Stimulated activated CD4-positive, alpha-beta T cell treated with anti-CD3 and anti-CD28 coated beads, TNF-alpha, amount 100 ng/mL, for 4 hours (primary cell): ENCODE results near the gene FAM53B.

ENCODE experiments used
- DNase-seq, 3 experiments: peaks; one replicate each; pipeline ENCODE4 v3.0.0-alpha.2; 2020; ENCODE audit warnings: low read depth in 3 of 3

The FAM53B gene

DNA sequence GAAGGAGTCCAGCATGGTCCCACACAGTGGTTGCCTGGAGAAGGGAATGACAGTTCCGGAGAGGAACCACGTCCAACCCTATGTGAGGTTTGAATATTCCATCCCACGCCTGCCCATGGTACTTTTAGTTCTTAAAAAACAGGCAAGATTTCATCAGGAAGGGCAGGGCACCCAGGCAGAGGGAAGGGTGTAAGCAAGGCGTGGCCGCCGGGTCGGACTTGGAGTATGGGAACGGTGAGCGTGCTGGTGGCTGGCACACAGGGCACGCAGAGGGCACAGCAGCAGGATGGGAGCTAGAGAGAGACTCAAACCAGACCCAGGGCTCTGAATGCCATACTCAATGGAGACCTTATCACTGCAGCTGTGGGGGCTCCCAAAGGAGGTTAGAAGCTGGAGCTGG is 34.3 kb downstream of the FAM53B start:
- no peak for DNase-seq

DNA sequence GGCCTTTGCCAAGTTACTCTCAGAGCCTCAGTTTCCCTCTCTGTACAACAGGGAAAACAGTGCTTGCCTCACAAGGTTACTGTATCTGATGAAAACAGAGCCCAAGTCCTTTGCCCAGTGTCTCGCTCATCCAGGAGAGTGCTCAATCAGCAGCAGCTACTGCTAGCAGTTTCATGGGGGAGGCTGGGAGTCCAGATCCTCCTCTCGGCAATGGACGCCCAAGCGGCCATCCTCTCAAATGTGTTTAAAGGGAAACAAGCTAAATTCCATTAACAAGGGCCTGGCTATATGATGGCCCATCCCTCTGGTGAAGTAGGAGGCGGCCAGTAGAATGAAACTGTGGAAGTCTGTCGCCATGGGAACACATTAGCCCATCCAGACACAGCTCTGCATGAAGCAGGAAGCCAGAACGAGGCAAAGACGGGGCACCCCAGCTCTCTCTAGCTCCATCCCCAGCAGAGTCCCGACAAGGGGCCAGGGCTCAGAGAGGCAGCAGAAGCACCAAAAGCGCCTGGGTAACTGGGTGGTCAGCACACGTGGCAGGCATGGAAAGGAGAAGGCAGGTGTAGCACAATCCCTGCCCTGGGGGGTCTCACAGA is 35.2 kb downstream of the FAM53B start:
- no peak for DNase-seq

DNA sequence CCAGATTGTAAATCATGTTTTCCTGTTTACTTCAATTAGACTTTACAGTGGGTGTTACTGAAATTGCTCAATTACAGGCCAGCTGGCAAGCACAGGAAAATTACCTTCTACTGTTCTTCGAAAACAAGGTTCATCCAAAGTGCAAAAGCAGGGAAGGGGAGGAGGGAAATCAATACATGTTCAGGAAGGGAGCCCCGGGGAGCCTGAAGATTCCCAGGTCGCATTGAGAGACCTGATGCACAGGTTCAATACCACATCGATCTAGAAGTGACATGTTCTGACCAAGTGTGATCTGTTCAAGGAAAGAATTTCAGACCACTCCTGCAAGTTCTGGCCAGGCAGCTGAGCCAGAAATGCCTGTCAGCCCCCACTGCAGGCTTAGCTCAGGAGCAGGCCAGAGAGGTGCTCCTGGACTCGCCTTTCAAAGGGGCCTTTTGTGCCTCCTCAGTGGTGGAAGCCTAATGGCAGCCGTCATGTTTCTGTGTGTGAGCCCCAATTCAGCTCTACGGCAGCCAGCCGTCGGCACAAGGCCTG is 35.9 kb downstream of the FAM53B start:
- no peak for DNase-seq

DNA sequence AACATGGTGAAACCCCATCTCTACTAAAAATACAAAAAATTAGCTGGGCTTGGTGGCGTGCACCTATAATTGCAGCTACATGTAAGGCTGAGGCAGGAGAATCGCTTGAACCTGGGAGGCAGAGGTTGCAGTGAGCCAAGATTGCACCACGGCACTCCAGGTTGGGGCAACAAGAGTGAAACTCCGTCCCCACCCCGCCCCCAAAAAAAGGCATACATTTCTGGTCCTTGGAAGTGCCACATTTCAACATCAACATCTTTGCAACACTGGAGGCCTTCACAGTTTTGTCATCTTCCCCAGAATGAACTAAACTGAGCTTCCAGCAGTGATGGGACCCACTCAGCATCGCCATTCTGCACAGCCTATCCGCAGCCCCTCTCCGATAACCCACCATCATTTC is 36.6 kb downstream of the FAM53B start:
- no peak for DNase-seq

DNA sequence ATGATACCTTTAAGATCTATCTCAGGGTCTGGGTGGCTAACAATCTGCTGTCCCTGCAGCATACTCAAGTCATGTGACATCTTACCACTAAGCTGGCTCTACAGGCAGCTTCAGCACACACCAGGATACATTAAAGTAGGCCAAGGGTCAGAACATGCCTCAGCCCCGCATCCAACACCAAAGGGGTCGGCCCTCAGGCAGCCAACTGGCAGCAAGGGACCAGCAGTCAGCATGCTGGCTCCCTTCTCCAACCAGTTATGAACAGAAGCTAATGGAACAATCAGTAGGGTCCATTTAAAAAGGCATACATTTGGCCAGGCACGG is 37.1 kb downstream of the FAM53B start:
- DNase-seq = no peak

DNA sequence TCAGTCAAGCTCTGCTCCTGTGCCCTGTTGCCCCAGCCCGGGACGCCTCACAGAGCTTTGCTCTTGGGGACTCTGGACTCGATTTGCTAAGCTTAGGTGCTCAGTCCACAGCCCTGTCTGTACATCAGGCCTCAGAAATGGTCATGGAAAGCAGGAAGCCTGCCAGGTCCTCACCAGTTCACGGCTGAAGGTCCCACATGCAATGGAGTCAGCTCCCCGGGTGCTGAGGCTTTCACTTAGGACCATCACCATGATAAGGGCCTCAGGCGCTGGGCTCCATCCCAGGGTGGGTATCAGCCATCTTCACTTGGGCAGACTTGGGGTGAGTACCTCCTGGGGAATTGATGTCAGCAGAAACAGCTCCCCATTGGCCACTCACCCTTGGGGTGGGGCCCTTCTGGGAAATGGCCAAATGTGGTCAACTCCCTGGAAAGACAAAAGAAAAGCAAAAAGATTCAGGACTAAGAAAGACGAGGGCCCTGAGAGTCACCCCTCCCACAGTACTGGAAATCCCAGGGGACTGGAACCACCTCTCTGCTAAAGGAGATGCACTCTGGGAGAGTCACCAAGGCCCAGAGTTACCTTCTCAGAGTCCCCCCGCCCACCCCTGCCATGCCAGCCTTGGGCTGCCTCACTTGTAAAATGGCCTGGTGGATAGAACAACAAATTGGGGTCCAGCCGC is 37.6 kb downstream of the FAM53B start:
- no peak for DNase-seq

DNA sequence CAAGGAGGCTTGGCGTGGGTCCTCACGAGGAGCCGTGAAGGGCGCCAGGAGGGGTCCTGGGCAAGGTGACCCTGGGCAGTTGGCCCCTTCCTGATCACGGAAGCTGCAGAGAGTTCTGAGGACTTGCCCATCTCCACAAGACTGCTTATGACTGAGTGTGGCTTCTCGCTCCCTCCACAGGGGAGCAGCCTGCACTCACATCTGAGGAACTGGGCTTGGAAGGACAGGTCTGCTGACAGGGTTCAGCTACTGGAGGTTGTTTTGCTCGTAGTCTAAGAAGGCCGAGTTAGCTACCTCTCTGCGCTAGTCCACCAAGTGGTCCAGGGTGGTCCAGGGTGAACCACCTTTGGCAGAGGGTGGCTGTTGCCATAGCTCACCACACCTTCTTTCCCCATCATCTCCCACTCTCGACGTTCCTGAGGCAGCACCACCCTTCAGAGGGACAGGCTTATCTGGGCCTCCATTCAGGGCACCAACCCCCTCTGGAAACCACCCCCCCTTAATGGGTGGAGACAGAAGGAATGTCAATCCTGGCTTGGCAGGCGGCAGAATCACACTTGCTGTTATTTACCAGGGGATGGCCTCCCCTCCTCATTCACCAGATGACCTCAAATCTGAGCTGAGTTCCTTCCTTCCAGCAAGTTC is 38.2 kb downstream of the FAM53B start:
- no peak for DNase-seq

DNA sequence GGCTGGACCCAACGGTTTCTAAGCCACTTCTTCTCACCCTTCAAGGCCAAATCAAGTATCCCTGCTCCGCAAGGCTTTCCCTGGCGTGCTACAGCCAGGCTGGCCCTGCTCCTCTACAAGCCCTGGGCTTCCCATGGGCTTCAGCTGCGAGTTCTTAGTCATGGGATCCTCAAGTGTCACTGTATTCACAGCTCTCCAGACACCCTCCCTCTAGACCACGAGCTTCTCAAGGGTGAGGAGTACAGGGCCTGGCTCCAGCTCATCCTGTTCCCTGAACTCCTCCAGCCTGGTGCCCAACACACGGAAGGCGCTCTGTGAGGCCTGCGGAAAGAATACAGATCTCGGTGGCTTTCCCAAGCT is 38.8 kb downstream of the FAM53B start:
- DNase-seq = no peak

DNA sequence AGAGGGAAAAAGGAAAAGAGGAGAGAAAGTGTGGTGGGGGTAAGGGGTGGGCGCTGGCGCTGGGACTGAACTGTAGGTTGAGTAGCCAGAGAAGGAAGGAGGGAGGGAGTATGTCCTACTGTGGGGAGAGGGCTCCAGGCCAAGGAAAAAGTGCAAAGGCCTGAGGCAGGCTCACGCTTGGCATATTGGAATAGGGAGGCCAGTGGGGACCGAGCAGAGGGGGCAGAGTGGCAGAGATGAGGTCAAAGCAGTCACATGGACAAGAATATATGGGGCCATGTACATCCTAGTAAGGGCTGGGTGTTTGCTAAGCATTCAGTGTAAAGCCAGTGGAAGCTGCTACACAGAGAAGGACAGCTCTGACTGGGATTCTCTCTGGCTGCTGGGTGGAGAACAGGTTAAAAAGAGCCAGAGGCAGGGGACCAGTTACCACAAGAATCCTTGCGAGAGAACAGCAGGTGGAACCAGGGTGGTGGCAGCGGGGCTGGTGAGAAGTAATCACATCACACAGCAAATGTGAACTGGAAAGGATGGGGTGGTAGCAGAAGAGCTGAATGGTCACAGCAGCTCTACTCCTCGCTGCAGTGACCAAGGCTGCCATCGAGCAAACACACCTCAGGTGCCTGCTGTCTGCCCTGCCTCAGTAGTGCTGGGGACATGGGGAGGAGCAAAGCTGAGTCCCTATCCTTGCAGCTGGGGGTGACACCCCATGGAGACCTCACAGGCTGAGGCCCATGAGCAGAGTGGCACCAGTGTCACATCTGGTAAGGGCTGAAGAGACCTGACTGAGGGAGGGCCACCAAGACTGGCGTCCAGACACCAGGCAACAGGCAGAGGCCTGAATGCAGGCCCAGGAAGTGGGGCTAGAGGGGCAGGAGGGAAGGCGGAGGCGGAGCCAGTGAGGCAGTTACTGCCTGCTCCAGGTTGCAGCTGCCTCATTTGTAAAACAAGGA is 39.5 kb downstream of the FAM53B start:
- no peak for DNase-seq

DNA sequence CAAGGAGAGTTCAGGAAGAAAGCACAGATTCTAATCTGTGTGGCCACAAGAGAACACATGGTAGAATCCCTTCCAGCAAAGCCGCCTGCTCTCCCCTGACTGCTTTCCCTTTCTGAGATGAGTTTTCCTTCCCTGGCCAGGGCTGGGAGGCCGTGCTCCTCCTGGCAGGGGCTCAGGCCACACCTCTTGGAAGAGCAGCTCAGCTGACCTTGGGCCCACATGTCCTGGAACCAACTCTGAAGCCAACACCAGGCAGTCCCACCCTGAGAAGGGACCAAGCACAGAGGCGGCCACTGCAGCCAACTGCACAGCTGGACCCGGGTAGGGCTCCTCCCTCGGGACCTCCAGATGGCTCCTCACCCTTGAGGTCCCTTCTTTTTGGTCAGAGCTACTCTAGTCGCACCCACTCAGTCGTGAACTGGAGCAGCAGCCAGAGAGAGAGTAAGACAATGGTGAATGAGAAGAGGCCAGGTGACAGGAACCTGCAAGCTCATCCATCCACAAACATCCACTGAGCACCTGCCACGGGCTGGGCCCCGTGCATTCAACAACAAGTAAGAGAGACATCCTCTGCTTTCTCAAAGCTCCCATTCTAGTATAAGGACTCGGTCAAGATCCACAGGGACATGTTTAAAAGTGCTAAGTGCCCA is 40.3 kb downstream of the FAM53B start:
- no peak for DNase-seq

DNA sequence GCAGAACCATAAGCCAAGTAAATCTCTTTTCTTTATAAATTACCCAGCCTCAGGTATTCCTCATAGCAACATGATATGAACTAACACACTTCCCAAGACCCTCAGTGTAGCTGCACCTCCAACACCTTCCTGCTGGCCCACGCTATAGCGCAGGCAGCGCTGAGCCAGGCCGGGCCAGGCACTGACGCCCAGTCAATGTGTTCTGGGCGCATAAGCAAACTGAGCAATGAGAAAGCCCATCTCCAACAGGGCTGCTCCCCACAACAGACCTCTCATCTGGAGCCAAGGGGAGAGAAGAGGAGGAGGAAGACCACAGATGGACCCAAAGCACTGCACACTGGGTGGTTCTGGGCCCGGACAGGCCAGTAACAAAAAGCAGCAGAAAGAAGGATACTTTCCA is 40.8 kb downstream of the FAM53B start:
- DNase-seq = no peak

DNA sequence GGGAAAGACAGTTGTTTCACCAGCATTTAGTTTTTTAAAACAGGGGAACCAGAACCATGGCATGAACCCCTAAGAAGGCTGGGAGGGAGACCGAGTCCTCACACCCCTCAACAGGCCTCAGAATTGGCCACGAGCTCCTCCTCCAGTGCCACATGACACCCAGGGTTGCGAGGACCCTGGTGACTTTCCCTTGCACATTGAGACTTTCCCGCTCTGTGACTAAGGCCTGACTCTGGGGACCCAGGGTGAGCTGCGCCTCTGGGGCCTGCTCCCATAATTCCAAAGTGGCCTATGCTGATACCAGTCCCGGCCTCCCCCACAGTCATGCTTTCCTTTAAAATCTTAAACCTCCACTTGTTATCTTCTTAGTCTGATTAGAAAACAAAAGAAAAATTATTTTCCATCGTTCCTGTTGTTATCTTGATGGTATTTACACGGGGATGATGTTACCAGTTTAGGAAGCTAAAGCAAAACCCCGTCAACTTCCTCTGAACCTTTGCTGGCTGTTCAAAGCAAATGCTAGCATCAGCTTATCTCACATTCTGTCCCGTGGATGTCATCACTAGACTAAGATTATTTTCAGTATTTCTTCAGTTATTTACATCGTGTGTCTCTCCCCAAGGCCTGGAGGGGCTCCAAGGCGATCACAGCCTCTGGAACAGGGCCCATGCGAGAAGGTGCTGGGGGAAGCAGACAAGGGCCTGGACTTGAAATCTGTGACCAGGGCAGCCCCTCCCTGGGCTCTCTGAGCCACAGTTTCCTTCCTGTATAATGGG is 42.1 kb downstream of the FAM53B start:
- DNase-seq = no peak

DNA sequence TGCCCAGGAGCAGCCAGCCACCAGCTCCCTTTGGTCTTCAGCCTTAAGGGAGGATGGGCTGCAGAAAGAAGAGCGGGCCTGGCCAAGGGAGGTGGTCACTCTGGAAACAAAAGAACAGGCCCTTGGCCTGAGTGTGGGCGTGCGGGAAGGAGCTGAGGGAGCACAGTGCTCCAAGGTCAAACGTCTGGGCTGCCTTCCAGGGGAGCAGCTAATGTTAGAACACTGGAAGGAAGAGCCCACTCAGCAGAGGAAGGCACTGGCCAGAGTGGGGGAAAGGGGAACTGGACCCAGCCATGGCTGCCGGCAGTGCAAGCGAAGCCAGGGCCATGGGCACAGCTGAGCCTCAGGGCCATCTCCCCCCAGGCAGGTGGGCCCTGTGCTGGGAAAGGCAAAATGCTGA is 42.7 kb downstream of the FAM53B start:
- DNase-seq = no peak

DNA sequence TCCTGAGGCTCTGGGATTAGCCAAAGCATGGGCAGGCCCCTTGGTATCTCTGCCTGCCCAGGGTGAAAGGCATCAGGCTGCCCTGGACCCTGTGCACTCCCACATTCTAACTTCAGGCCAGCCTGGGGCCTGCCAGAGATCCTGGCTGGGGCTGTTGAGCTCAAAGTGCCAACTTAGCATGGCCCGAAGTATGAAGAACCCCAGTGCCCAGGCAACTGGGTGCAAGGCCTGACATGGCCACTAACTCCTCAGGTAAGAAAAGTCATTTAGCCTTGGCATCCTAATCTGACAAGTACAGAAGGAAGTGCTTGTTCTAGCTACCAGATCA is 43.2 kb downstream of the FAM53B start:
- no peak for DNase-seq

DNA sequence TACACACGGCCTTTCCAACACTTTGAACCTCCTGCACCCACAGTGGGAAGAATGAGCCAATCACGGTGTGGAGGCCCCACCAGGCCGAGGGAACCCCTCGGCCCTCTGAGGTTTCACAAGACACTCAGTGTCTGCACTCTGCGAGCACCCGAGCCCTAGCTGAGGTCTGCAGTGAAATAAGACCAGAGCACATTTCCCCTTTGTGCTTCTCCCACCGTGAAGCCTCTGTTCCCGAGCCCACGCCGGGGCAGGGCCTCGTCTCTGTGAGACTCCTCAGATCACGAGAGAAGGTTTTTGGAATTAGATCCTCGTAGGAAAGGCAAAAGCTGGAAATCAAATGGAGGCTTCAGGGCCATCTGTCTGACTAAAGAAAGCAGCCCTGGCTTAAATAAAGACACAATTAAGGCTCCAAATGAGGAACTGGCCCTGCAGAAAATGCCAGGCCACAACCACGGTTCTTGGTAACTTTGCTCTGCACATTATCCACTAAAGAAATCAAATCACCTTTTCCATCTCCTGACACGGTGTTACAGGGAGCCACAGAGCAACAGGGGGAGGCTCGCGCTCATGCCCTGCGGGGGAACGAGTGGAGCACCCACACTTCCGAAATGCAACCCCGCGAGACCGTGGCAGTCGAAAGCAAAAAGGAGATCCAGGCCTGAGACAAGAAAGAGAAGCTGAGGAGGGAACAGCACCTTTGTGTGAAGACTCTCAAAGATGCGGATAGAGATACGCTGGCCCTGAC is 43.7 kb downstream of the FAM53B start:
- DNase-seq = no peak

DNA sequence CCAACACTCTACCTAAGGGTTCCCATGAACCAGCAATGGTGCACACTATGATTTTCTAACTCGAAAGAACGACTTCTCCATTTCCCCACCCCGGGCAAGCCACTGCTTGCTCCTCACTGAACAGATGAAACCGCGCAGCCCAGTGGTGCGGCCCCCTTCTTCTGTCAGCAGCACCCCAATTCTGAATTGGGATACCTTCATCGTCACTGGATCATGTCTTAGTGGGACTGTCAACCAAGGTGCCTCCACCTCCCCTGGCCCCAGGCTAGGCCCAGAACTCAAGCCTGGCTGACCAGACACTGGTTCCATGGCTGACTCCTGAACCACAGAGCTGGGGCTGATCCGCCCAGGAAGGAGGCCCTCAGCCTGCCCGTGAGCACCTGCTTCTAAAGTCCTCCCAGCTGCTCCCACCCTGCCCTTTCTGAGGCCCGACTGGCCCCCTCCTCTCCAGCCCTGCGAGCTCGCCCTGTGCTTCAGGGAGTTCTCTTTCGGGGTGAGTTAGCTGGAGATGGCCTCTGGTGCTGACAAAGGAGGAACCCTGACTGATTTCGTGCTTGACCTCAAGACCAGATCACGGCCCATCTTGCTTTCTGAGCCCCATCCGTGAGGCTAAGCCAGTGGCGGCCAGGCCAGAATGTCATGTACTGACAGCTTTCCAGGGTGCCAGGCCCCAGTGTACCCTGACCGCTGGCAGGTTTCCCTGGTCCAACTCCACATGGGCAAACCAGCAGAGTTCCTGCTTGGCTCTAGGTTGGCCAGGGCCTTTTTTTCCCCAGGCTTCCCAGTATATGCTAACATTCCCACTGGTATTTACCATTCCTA is 44.5 kb downstream of the FAM53B start:
- DNase-seq = no peak

DNA sequence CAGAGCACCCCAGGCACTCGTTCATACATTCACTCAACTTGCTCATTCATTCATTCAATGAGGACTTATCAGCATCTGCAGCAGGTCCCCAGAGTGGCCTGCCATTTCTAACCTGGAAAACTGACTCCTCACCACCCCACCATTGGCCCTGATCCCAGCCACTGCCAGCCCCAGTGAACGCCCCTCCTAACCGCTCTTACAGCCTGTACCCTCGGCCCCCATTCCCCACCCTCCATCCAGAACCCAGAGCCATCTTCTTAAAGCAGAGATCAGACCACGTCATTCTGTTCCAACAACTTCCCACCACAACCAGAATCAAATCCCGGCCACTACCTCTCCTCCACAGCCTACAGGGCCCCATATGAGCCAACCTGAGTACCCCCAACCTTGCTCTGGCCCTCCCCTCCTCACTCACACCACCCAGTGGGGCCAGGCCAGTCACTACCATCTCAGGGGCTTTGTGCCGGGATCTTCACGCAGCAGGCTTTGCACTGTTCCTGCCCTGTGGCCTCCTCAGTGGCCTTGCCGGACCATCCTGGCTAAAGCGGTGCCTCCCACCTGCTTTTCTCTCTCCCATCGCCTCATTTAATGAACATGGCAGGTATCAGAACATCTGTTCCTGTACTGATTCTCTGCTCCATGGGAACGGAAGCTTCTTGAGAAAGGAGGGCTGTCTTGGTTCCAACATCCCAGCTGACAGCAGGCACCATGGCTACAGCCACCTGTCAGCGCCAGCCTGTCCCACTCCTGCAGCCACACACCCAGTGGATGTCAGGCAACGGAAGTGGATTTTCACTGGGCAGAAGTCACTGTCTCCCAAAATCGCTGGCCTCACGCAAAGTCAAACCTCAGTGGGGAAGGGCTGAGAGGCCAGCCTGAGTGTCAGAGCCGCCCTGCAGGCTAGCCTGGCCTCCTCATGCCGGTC is 45.4 kb downstream of the FAM53B start:
- no peak for DNase-seq

DNA sequence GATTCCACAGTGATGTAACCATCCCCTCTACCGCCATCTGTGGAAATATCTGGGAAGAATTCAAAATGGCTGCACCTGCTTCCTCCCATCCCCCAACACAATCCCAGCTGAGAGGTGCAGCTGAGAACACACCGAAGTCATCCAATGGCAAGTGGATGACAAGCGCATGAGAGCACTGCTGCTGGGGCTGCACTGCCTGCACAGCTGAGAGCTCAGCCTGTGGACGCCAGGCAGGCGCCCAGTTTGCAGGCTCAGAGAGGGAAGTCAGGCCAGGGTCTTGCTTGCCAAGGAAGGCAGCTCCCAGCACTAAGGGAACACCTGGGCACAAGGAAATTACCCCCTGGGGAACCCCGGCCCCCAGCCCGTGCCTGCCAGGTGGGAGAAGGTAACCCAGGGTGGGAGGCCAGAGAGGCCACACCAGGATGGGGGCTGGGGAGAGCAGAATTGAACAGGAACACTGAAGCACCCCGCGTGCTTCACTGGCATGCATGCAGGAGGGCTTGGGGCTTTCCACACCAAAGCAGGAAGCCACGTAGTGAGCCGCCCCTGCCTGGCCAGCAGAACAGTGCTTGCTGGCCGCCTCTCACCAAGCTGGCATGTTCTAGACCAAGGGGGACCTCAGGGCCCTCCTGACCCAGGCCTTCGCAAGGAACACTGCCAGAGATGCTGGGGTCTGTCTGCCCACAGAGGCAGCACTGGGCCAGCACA is 46.2 kb downstream of the FAM53B start:
- no peak for DNase-seq
